Activated CD4-positive, alpha-beta memory T cell treated with anti-CD3 and anti-CD28 coated beads for 36 hours (primary cell): ENCODE data around the gene ZBTB49. TPM values are rescaled to one million over a fixed set of nuclear protein-coding genes. Genes with fewer than 3 reads are reported as not detected.

Experiments used
- CTCF ChIA-PET: fragments of 350-600 bp; sonication (Branson Sonifier 250); formaldehyde crosslinking; loops from one replicate; lab custom pipeline; 2021; ENCODE audit warnings: antibody characterized with exemption, inconsistent platforms; lab: Charles Lee
- POLR2A ChIA-PET: fragments of 350-600 bp; sonication (Branson Sonifier 250); formaldehyde crosslinking; loops from one replicate; lab custom pipeline; 2021; ENCODE audit warnings: antibody characterized with exemption; lab: Charles Lee
- DNase-seq: peaks from one replicate; pipeline ENCODE4 v3.0.0-alpha.2; 2020
- H3K27ac Mint-ChIP-seq: one replicate; pipeline ENCODE4 v1.8.0; 2021; ENCODE audit warnings: mixed read lengths
- H3K27me3 Mint-ChIP-seq: one replicate; pipeline ENCODE4 v1.8.0; 2021; ENCODE audit warnings: mixed read lengths
- H3K36me3 Mint-ChIP-seq: one replicate; pipeline ENCODE4 v1.8.0; 2021; ENCODE audit warnings: mixed read lengths
- H3K4me1 Mint-ChIP-seq: one replicate; pipeline ENCODE4 v1.8.0; 2021; ENCODE audit warnings: low read depth, mixed read lengths
- H3K4me3 Mint-ChIP-seq: one replicate; pipeline ENCODE4 v1.8.0; 2021; ENCODE audit warnings: mild to moderate bottlenecking, mixed read lengths
- H3K9me3 Mint-ChIP-seq: one replicate; pipeline ENCODE4 v1.8.0; 2021; ENCODE audit warnings: mixed read lengths
- intact Hi-C: fragments of 100-400 bp; cut with micrococcal nuclease; formaldehyde crosslinking; loops from one replicate; pipeline ENCODE4 v1.15.1; 2023
- total RNA-seq, 2 experiments: library from RNA; stranded (reverse); gene quantifications; one replicate each; pipeline ENCODE4 v1.2.3, GENCODE V29; 2021

Gene ZBTB49
- total RNA-seq, 2 experiments from 2014 or later, result 4.3 to 4.6 TPM

- ChIA-PET CTCF (no interaction called here), POLR2A (no interaction called here)
- Mint-ChIP-seq H3K9me3 (no peaks in the 10 kb centered on the region), H3K4me3 (no peak overlapping the region), H3K27me3 (no peaks in the 10 kb centered on the region), H3K36me3 (peaks cover 11% of the 10 kb centered on the region), H3K4me1 (no peaks in the 10 kb centered on the region), H3K27ac (no peak overlapping the region)
- intact Hi-C loops, result no loop called here
- no peak for DNase-seq
Measured at GRCh38 chr4:4315461-4316149, 25.6 kb downstream of the ZBTB49 start.

GRCh38 chr4:4316150-4316495, 26.1 kb downstream of the ZBTB49 start:
- ChIA-PET POLR2A (no interaction called here), CTCF (no interaction called here)
- no peak for DNase-seq
- Mint-ChIP-seq H3K36me3 (peaks cover 12% of the 10 kb centered on the region), H3K4me1 (no peaks in the 10 kb centered on the region), H3K9me3 (no peaks in the 10 kb centered on the region), H3K27ac (no peak overlapping the region), H3K4me3 (no peak overlapping the region), H3K27me3 (no peaks in the 10 kb centered on the region)
- intact Hi-C loops, result no loop called here

- no peaks in the 10 kb centered on the region for H3K27me3 Mint-ChIP-seq
- DNase-seq, result no peak
- POLR2A ChIA-PET, result no interaction called here
- CTCF ChIA-PET, result no interaction called here
- no peak overlapping the region for H3K27ac Mint-ChIP-seq
- H3K9me3 Mint-ChIP-seq, result no peaks in the 10 kb centered on the region
- intact Hi-C loops, result no loop called here
- no peaks in the 10 kb centered on the region for H3K4me1 Mint-ChIP-seq
- H3K36me3 Mint-ChIP-seq, result peaks cover 19% of the 10 kb centered on the region
- no peak overlapping the region for H3K4me3 Mint-ChIP-seq
Measured at GRCh38 chr4:4317496-4318232, 27.6 kb downstream of the ZBTB49 start.

GRCh38 chr4:4320528-4320927, 30.5 kb downstream of the ZBTB49 start:
- DNase-seq, result no peak
- Mint-ChIP-seq H3K9me3 (no peaks in the 10 kb centered on the region), H3K27ac (no peak overlapping the region), H3K27me3 (no peaks in the 10 kb centered on the region), H3K4me1 (no peaks in the 10 kb centered on the region), H3K4me3 (no peak overlapping the region), H3K36me3 (peaks cover 14% of the 10 kb centered on the region)
- POLR2A ChIA-PET, result no interaction called here
- intact Hi-C loops, result no loop called here
- CTCF ChIA-PET, result interaction anchor here (0.8 kb wide), 2 partner anchors 11 to 55 kb away, joined by 3 to 4 read pairs; no protein-coding TSS in a partner anchor

- Mint-ChIP-seq H3K27me3 (no peaks in the 10 kb centered on the region), H3K9me3 (no peaks in the 10 kb centered on the region), H3K36me3 (peaks cover 11% of the 10 kb centered on the region), H3K4me1 (no peaks in the 10 kb centered on the region), H3K4me3 (no peak overlapping the region), H3K27ac (no peak overlapping the region)
- ChIA-PET CTCF (interaction anchor here (0.8 kb wide), 2 partner anchors 11 to 56 kb away, joined by 3 to 4 read pairs; no protein-coding TSS in a partner anchor), POLR2A (no interaction called here)
- DNase-seq, result no peak
- intact Hi-C loops, result no loop called here
Measured at GRCh38 chr4:4320951-4321714, 31.1 kb downstream of the ZBTB49 start.

GRCh38 chr4:4321951-4322688, 32.1 kb downstream of the ZBTB49 start:
- Mint-ChIP-seq H3K36me3 (peaks cover 11% of the 10 kb centered on the region), H3K4me1 (no peaks in the 10 kb centered on the region), H3K27me3 (no peaks in the 10 kb centered on the region), H3K27ac (no peak overlapping the region), H3K9me3 (no peaks in the 10 kb centered on the region), H3K4me3 (no peak overlapping the region)
- ChIA-PET POLR2A (no interaction called here), CTCF (no interaction called here)
- DNase-seq, result no peak
- intact Hi-C loops, result no loop called here

GRCh38 chr4:4323705-4324534, 33.9 kb downstream of the ZBTB49 start:
- no peak overlapping the region for H3K27ac Mint-ChIP-seq
- peaks cover 9% of the 10 kb centered on the region for H3K36me3 Mint-ChIP-seq
- H3K9me3 Mint-ChIP-seq, result no peaks in the 10 kb centered on the region
- H3K4me3 Mint-ChIP-seq, result no peak overlapping the region
- CTCF ChIA-PET, result interaction anchor here (0.6 kb wide), 1 partner anchor 365 kb away, joined by 3 read pairs; no protein-coding TSS in a partner anchor
- no peaks in the 10 kb centered on the region for H3K27me3 Mint-ChIP-seq
- POLR2A ChIA-PET, result no interaction called here
- intact Hi-C loops, result no loop called here
- no peak for DNase-seq
- no peaks in the 10 kb centered on the region for H3K4me1 Mint-ChIP-seq

GRCh38 chr4:4325321-4325720, 35.3 kb downstream of the ZBTB49 start:
- POLR2A ChIA-PET, result no interaction called here
- no peak for DNase-seq
- Mint-ChIP-seq H3K4me1 (no peaks in the 10 kb centered on the region), H3K36me3 (peaks cover 9% of the 10 kb centered on the region), H3K27ac (no peak overlapping the region), H3K27me3 (no peaks in the 10 kb centered on the region), H3K9me3 (no peaks in the 10 kb centered on the region), H3K4me3 (no peak overlapping the region)
- CTCF ChIA-PET, result no interaction called here
- intact Hi-C loops, result no loop called here

- Mint-ChIP-seq H3K27me3 (no peaks in the 10 kb centered on the region), H3K4me3 (no peak overlapping the region), H3K4me1 (no peaks in the 10 kb centered on the region), H3K27ac (no peak overlapping the region), H3K36me3 (peaks cover 7% of the 10 kb centered on the region), H3K9me3 (no peaks in the 10 kb centered on the region)
- ChIA-PET POLR2A (no interaction called here), CTCF (no interaction called here)
- no peak for DNase-seq
- intact Hi-C loops, result no loop called here
Measured at GRCh38 chr4:4326166-4326565, 36.1 kb downstream of the ZBTB49 start.

- DNase-seq, result no peak
- ChIA-PET POLR2A (no interaction called here), CTCF (no interaction called here)
- Mint-ChIP-seq H3K4me3 (no peak overlapping the region), H3K36me3 (peaks cover under 1% of the 10 kb centered on the region), H3K9me3 (no peaks in the 10 kb centered on the region), H3K27me3 (no peaks in the 10 kb centered on the region), H3K27ac (no peak overlapping the region), H3K4me1 (no peaks in the 10 kb centered on the region)
- intact Hi-C loops, result no loop called here
Measured at GRCh38 chr4:4327652-4328121, 37.6 kb downstream of the ZBTB49 start.

GRCh38 chr4:4328206-4328605, 38.2 kb downstream of the ZBTB49 start:
- Mint-ChIP-seq H3K4me3 (no peak overlapping the region), H3K36me3 (no peaks in the 10 kb centered on the region), H3K4me1 (no peaks in the 10 kb centered on the region), H3K27me3 (no peaks in the 10 kb centered on the region), H3K9me3 (no peaks in the 10 kb centered on the region), H3K27ac (no peak overlapping the region)
- ChIA-PET CTCF (no interaction called here), POLR2A (no interaction called here)
- intact Hi-C loops, result no loop called here
- no peak for DNase-seq
